A549 (cell line): ENCODE measurements around the gene RBMXL3. TPM values are rescaled to one million over a fixed set of nuclear protein-coding genes. Genes with fewer than 3 reads are reported as not detected.

Source experiments
- ATAC-seq, 2 experiments: fragments of 200-7000 bp in 1 of 2; fragments of >200 bp in 1 of 2; cut with Nextera tagmentation in 1 of 2; cut with Tn5 transposase in 1 of 2; 3 replicates each; pipeline versions ENCODE4 v1.8.0 to v1.9.1; 2018 to 2020; ENCODE audit warnings: mild to moderate bottlenecking in 1 of 2, moderate library complexity in 1 of 2
- CTCF ChIA-PET: fragments of 300-600 bp; sonication (Branson Sonifier 250); formaldehyde crosslinking; extraction: SDS; loops from one replicate; lab custom pipeline; 2021; ENCODE audit warnings: antibody characterized with exemption, inconsistent platforms; lab: Yijun Ruan, JAX
- POLR2A ChIA-PET: fragments of 350-600 bp; formaldehyde crosslinking; extraction: SDS; loops from one replicate; lab custom pipeline; 2021; ENCODE audit warnings: antibody characterized with exemption, inconsistent platforms; lab: Yijun Ruan, JAX
- DNase-seq, 2 experiments: peaks; one replicate each; pipeline versions ENCODE4 v3.0.0 to v3.0.0-alpha.2; 2011 to 2016; ENCODE audit warnings: low read depth in 1 of 2, low spot score in 1 of 2
- FAIRE-seq: peaks from 2 replicates; lab custom pipeline; 2011; peaks lifted over from hg19 to GRCh38; lab: Jason Lieb, UNC
- H3K27ac ChIP-seq, 2 experiments: fragments of >200 bp; sonication (Bioruptor Twin); formaldehyde crosslinking; 3 replicates each; pipeline ENCODE4 v1.5.1; 2016 to 2017
- H3K4me1 ChIP-seq: fragments of >200 bp; sonication (Bioruptor Twin); formaldehyde crosslinking; 3 replicates; pipeline ENCODE4 v1.6.1; 2016
- H3K4me2 ChIP-seq: fragments of >200 bp; sonication (Bioruptor Twin); formaldehyde crosslinking; 3 replicates; pipeline ENCODE4 v1.6.1; 2016
- H3K4me3 ChIP-seq: fragments of >200 bp; sonication (Bioruptor Twin); formaldehyde crosslinking; 3 replicates; pipeline ENCODE4 v1.5.1; 2016
- H3K9me3 ChIP-seq: fragments of >200 bp; sonication (Bioruptor Twin); formaldehyde crosslinking; 3 replicates; pipeline ENCODE4 v1.6.1; 2016
- ATOH8 ChIP-seq: fragments of 250-450 bp; sonication (Bioruptor Pico); IDR thresholded peaks from 2 replicates; pipeline ENCODE4 v1.5.0; 2020; ENCODE audit warnings: low read depth, mild to moderate bottlenecking, moderate library complexity
- BHLHE40 ChIP-seq: IDR thresholded peaks from 2 replicates; pipeline ENCODE4 v1.6.1; 2012; ENCODE audit warnings: low read depth, low read length, inconsistent platforms
- CHD4 ChIP-seq: fragments of 200-600 bp; sonication (generic); IDR thresholded peaks from 2 replicates; pipeline ENCODE4 v1.6.1; 2016; ENCODE audit warnings: antibody characterized with exemption, mild to moderate bottlenecking, borderline replicate concordance
- FOSL2 ChIP-seq, 2 experiments: fragments of 450-650 bp in 1 of 2; fragments of >200 bp in 1 of 2; sonication (Bioruptor Twin) in 1 of 2; formaldehyde crosslinking; IDR thresholded peaks; 2 replicates each; pipeline versions ENCODE4 v1.5.0 to v1.6.1; 2016 to 2020; ENCODE audit warnings: mild to moderate bottlenecking in 1 of 2, moderate library complexity in 1 of 2
- HDAC2 ChIP-seq: fragments of 200-600 bp; sonication (generic); IDR thresholded peaks from 2 replicates; pipeline ENCODE4 v1.6.1; 2016
- HEYL ChIP-seq: fragments of 250-450 bp; sonication (Bioruptor Pico); IDR thresholded peaks from 2 replicates; pipeline ENCODE4 v1.8.0; 2021; ENCODE audit warnings: mild to moderate bottlenecking, moderate library complexity
- HOXA7 ChIP-seq: fragments of 250-450 bp; sonication (Bioruptor Pico); IDR thresholded peaks from 2 replicates; pipeline ENCODE4 v1.5.0; 2020; ENCODE audit warnings: mild to moderate bottlenecking, moderate library complexity
- MYC ChIP-seq: IDR thresholded peaks from 2 replicates; pipeline ENCODE4 v1.6.1; 2012; ENCODE audit warnings: mild to moderate bottlenecking, inconsistent platforms, low read length, improper control_type of control experiment, borderline replicate concordance
- NR3C1 ChIP-seq: fragments of >200 bp; sonication (Bioruptor Twin); formaldehyde crosslinking; IDR thresholded peaks from 3 replicates; pipeline ENCODE4 v1.6.1; 2017
- RARB ChIP-seq: fragments of 250-450 bp; sonication (Bioruptor Pico); IDR thresholded peaks from 2 replicates; pipeline ENCODE4 v1.8.0; 2021; ENCODE audit warnings: mild to moderate bottlenecking, moderate library complexity
- RCOR1 ChIP-seq: fragments of 150-350 bp; IDR thresholded peaks from 2 replicates; pipeline ENCODE4 v1.6.1; 2014; ENCODE audit warnings: antibody characterized with exemption, low read length, low read depth
- RNF2 ChIP-seq: fragments of 200-600 bp; sonication (generic); IDR thresholded peaks from 2 replicates; pipeline ENCODE4 v1.6.1; 2016; ENCODE audit warnings: low read depth, mild to moderate bottlenecking, antibody characterized with exemption, moderate library complexity, borderline replicate concordance
- SMC3 ChIP-seq: fragments of >200 bp; sonication (Bioruptor Twin); formaldehyde crosslinking; IDR thresholded peaks from 3 replicates; pipeline ENCODE4 v1.6.1; 2018; ENCODE audit warnings: inconsistent platforms
- TFCP2L1 ChIP-seq: fragments of 250-450 bp; sonication (Bioruptor Pico); IDR thresholded peaks from 2 replicates; pipeline ENCODE4 v1.5.0; 2021; ENCODE audit warnings: mild to moderate bottlenecking
- TP53 ChIP-seq: fragments of 250-450 bp; sonication (Bioruptor Pico); IDR thresholded peaks from 2 replicates; pipeline ENCODE4 v1.5.0; 2021; ENCODE audit warnings: mild to moderate bottlenecking, moderate library complexity
- ZSCAN20 ChIP-seq: fragments of 250-450 bp; sonication (Bioruptor Pico); IDR thresholded peaks from 2 replicates; pipeline ENCODE4 v1.8.0; 2022; ENCODE audit warnings: mild to moderate bottlenecking, moderate library complexity
- WGBS: methylation state at CpG from one replicate; pipeline ENCODE4 v1.1.6; 2017; ENCODE audit errors: missing lambda C conversion rate; 5-methylcytosine and 5-hydroxymethylcytosine counted together
- polyA plus RNA-seq, 4 experiments: library from polyadenylated mRNA; depleted of rRNA in 3 of 4; stranded (reverse); fragments of >200 nt; fragmentation: RNase III in 1 of 4; extraction: RNeasy Plus Mini Kit Qiagen cat#74134 plus additional on column Dnase treatment in 1 of 4; gene quantifications; 2 replicates in 3 of 4; 3 replicates in 1 of 4; pipeline ENCODE4 v1.2.3, GENCODE V29; 2011 to 2017
- TF ChIP-seq, protein P1 (sequence below): fragments of >200 bp; sonication (Bioruptor Twin); formaldehyde crosslinking; IDR thresholded peaks from 3 replicates; pipeline ENCODE4 v1.5.1; 2016

Gene RBMXL3
- polyA plus RNA-seq, 2 of the 4 experiments (the other 2 are of a cell fraction): not detected

DNA sequence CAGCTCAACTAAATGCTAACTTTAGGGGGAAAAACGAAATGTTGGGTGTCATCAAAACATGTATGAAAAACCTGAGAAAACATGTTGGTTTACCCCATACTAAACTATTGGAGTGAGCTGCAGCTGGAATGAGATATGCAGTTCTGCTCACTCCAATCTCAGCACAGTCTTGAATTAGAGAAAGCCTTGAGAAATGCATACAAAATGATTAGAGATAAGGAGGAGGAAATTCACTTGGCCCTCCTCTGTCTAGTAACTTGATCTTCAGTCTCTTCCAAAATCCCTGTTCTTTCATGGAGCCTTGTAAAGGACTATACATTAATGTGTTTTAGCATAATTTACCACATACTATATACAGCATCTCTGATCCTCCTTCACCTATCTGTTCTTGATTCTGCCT is 47.8 kb downstream of the RBMXL3 start:
- H3K4me2 ChIP-seq: no peak overlapping the region
- peak; percentile 49 for FAIRE-seq
- ChIA-PET CTCF (interaction anchor here (1.2 kb wide), 1 partner anchor 454 kb away, joined by 3 read pairs; no protein-coding TSS in a partner anchor), POLR2A (no interaction called here)
- H3K9me3 ChIP-seq: no peaks in the 10 kb centered on the region
- no peaks in the 10 kb centered on the region; the same call in 2 of the 3 replicates for H3K4me1 ChIP-seq
- TF ChIP-seq TP53: no peak
- TF ChIP-seq HOXA7: no peak
- TF ChIP-seq, protein P1, sequence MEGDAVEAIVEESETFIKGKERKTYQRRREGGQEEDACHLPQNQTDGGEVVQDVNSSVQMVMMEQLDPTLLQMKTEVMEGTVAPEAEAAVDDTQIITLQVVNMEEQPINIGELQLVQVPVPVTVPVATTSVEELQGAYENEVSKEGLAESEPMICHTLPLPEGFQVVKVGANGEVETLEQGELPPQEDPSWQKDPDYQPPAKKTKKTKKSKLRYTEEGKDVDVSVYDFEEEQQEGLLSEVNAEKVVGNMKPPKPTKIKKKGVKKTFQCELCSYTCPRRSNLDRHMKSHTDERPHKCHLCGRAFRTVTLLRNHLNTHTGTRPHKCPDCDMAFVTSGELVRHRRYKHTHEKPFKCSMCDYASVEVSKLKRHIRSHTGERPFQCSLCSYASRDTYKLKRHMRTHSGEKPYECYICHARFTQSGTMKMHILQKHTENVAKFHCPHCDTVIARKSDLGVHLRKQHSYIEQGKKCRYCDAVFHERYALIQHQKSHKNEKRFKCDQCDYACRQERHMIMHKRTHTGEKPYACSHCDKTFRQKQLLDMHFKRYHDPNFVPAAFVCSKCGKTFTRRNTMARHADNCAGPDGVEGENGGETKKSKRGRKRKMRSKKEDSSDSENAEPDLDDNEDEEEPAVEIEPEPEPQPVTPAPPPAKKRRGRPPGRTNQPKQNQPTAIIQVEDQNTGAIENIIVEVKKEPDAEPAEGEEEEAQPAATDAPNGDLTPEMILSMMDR: no peak
- no peak for TF ChIP-seq ATOH8 (CRISPR knock-in tag)
- TF ChIP-seq BHLHE40: no peak
- no peak for TF ChIP-seq RARB (CRISPR knock-in tag)
- TF ChIP-seq RNF2: no peak
- TF ChIP-seq MYC: no peak
- TF ChIP-seq FOSL2 (IDR thresholded peaks at IDR 0.05): no peak
- TF ChIP-seq FOSL2 (CRISPR knock-in tag; IDR thresholded peaks at IDR 0.05): no peak
- no peak for TF ChIP-seq CHD4
- no peak for TF ChIP-seq SMC3
- TF ChIP-seq NR3C1: no peak
- TF ChIP-seq HEYL (CRISPR knock-in tag): no peak
- no peak for TF ChIP-seq RCOR1
- no peak for TF ChIP-seq TFCP2L1 (CRISPR knock-in tag)
- no peak for TF ChIP-seq ZSCAN20
- TF ChIP-seq HDAC2: no peak
- 5% methylated on average over 1 of the region's 1 CpG for WGBS
- no peak overlapping the region for H3K4me3 ChIP-seq
- DNase-seq: no peak
- no peak overlapping the region for H3K27ac ChIP-seq
- no peak for ATAC-seq

Other genes with a start within 250 kb of the RBMXL3 start
- not detected in 2 replicates for gene IL13RA2, start 171.8 kb upstream of the RBMXL3 start, polyA plus RNA-seq (2011; rRNA removed)
- not detected in 3 replicates for gene IL13RA2, start 171.8 kb upstream of the RBMXL3 start, polyA plus RNA-seq (2017; fragmentation: RNase III; extraction: RNeasy Plus Mini Kit Qiagen cat#74134 plus additional on column Dnase treatment)
- gene LRCH2, start 44.7 kb downstream of the RBMXL3 start, polyA plus RNA-seq (2011; rRNA removed): 0.04 and 0.05 TPM in 2 replicates
- gene LRCH2, start 44.7 kb downstream of the RBMXL3 start, polyA plus RNA-seq (2017; fragmentation: RNase III; extraction: RNeasy Plus Mini Kit Qiagen cat#74134 plus additional on column Dnase treatment): 0.01 TPM in 1 of 3 replicates, not detected in the others
- not detected in 2 replicates for gene LUZP4, start 100.3 kb downstream of the RBMXL3 start, polyA plus RNA-seq (2011; rRNA removed)
- gene LUZP4, start 100.3 kb downstream of the RBMXL3 start, polyA plus RNA-seq (2017; fragmentation: RNase III; extraction: RNeasy Plus Mini Kit Qiagen cat#74134 plus additional on column Dnase treatment): not detected in 3 replicates